OCI-LY3 (cell line): ENCODE data around the gene RNPEPL1.

Experiments used
- CTCF ChIP-seq: fragments of 200-600, 300-600 bp; sonication (generic); IDR thresholded peaks from 2 replicates; pipeline ENCODE4 v1.5.1; 2014; ENCODE audit warnings: antibody characterized with exemption, low read length, low read depth
- EZH2phosphoT487 ChIP-seq: fragments of 200-600 bp; shearing (Covaris generic); IDR thresholded peaks from 2 replicates; pipeline ENCODE4 v1.6.1; 2018; ENCODE audit warnings: antibody characterized with exemption, mixed run types, low read depth

GRCh38 chr2:240526521-240526920, 41.8 kb upstream of the RNPEPL1 start:
- TF ChIP-seq CTCF (no peak), EZH2phosphoT487 (no peak)
